NT2/D1 (cell line): ENCODE results near the gene ZNF726.
"Not testable (repeated sequence)": the region's sequence is repeated elsewhere in the genome, so short reads cannot be mapped to it uniquely, and the experiment has no call there.

Experiments
- DNase-seq: peaks from one replicate; pipeline ENCODE4 v3.0.0-alpha.2; 2011; ENCODE audit warnings: low read depth, low spot score
- H3K27me3 ChIP-seq: 2 replicates; pipeline ENCODE4 v1.6.0; 2011; ENCODE audit warnings: mild to moderate bottlenecking; ENCODE audit not compliant: insufficient read length, insufficient read depth
- H3K36me3 ChIP-seq: 2 replicates; pipeline ENCODE4 v1.6.1; 2011; ENCODE audit warnings: mild to moderate bottlenecking, low read length, mixed read lengths; ENCODE audit not compliant: insufficient read depth, insufficient read length
- H3K4me1 ChIP-seq: 2 replicates; pipeline ENCODE4 v1.5.1; 2011; ENCODE audit not compliant: insufficient read depth, insufficient read length
- H3K4me3 ChIP-seq: 2 replicates; pipeline ENCODE4 v1.5.1; 2011; ENCODE audit warnings: low read depth; ENCODE audit not compliant: insufficient read length
- H3K9ac ChIP-seq: 2 replicates; pipeline ENCODE4 v1.6.0; 2011; ENCODE audit warnings: low read depth; ENCODE audit not compliant: insufficient read length
- H3K9me3 ChIP-seq: 2 replicates; pipeline ENCODE4 v1.5.1; 2011; ENCODE audit warnings: mild to moderate bottlenecking, low read length; ENCODE audit not compliant: insufficient read depth
- SUZ12 ChIP-seq: IDR thresholded peaks from 2 replicates; pipeline ENCODE4 v1.6.1; 2011; ENCODE audit not compliant: insufficient read length, insufficient read depth; ENCODE audit errors: extremely low read depth
- YY1 ChIP-seq: IDR thresholded peaks from 2 replicates; pipeline ENCODE4 v1.6.1; 2011; ENCODE audit not compliant: insufficient read length, insufficient read depth
- ZNF274 ChIP-seq: IDR thresholded peaks from 2 replicates; pipeline ENCODE4 v1.6.1; 2011; ENCODE audit warnings: mild to moderate bottlenecking, low read depth, low read length

Gene ZNF726

DNA sequence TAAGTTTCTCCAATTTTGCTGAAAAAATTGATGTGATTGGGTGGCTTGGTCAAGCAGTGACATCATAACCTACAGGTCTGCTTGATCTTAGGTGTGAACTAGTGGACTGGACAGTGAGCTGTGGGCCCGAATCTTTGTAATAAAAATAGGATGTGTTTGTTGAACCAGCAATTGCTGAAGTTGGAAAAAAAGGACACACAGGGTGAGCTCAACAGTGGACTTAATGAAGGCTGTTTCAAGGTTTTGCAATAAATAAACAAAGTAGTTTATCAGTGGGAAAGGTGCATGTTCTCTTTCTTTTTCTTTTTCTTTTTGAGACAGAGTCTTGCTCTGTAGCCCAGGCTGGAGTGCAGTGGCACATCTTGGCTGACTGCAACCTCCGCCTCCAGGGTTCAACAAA lies 30.3 kb upstream of the ZNF726 start:
- H3K4me3 ChIP-seq, result no peak overlapping the region
- peaks cover 50% of the 10 kb centered on the region for H3K27me3 ChIP-seq
- H3K4me1 ChIP-seq, result no peaks in the 10 kb centered on the region
- H3K9me3 ChIP-seq, result peaks cover 12% of the 10 kb centered on the region; the same call in 1 of the 2 replicates
- no peak for DNase-seq
- H3K9ac ChIP-seq, result no peak overlapping the region
- TF ChIP-seq ZNF274 (no peak), YY1 (no peak), SUZ12 (no peak)
- H3K36me3 ChIP-seq, result no peaks in the 10 kb centered on the region

DNA sequence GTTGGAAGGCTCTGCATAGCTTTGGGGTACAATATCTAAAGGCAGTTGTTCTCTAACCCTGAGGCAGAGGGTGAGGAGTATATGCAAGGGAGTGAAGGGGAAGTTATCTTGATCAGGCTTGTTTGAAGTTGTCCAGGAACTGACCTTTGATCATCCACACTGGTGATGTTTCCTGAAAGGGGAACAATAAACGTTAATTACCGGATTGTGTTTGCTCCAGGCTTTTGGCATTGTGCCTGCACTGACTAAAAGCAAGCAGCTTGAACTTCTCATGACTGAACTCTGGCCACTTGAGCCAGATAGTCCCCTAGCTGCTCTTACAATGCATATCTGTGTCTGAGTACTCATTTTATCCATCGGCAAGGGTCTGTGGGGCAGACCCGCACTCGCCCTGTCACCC lies 27.0 kb upstream of the ZNF726 start:
- no peak overlapping the region for H3K4me3 ChIP-seq
- H3K4me1 ChIP-seq, result no peaks in the 10 kb centered on the region
- TF ChIP-seq SUZ12, result no peak
- TF ChIP-seq ZNF274, result no peak
- no peak for TF ChIP-seq YY1
- H3K27me3 ChIP-seq, result peaks cover 17% of the 10 kb centered on the region
- no peaks in the 10 kb centered on the region for H3K36me3 ChIP-seq
- H3K9me3 ChIP-seq, result peaks cover 8% of the 10 kb centered on the region; the same call in 1 of the 2 replicates
- H3K9ac ChIP-seq, result no peak overlapping the region
- no peak for DNase-seq

- not testable (repeated sequence) for H3K4me1 ChIP-seq, H3K27me3 ChIP-seq, H3K36me3 ChIP-seq, H3K4me3 ChIP-seq, DNase-seq, H3K9ac ChIP-seq
- peaks cover 11% of the 10 kb centered on the region; the same call in 1 of the 2 replicates for H3K9me3 ChIP-seq
Observed at GRCh38 chr19:23896096-23896495, 18.6 kb upstream of the ZNF726 start.

DNA sequence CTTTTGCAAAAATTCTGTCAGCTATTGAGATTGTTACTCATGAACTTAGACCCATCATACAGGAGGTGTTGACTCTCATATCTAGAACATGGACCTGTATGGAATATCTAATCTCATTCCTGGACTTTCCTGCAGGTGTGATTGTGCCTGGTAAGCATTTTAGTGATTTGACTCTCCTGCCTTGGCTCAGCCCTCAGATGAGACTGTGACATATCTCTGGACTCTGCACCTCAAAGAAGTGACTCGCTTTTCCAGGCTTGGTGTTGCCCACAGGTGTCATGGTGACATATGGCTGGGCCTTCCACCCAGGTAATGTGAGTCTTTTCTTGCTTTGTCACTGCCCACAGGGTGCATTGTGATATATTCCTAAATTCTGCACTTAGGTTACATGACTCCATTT lies 17.8 kb upstream of the ZNF726 start:
- peaks cover 11% of the 10 kb centered on the region; the same call in 1 of the 2 replicates for H3K9me3 ChIP-seq
- no peak for DNase-seq
- TF ChIP-seq SUZ12 (no peak), ZNF274 (no peak), YY1 (no peak)

GRCh38 chr19:23901360-23901759 lies 13.3 kb upstream of the ZNF726 start:
- TF ChIP-seq ZNF274, result no peak
- TF ChIP-seq YY1, result no peak
- TF ChIP-seq SUZ12, result no peak

More for the DNA sequence above, 17.8 kb upstream of the ZNF726 start:
- H3K36me3 ChIP-seq, result no peaks in the 10 kb centered on the region
- no peaks in the 10 kb centered on the region for H3K4me1 ChIP-seq
- H3K27me3 ChIP-seq, result no peaks in the 10 kb centered on the region
- no peak overlapping the region for H3K4me3 ChIP-seq
- no peak overlapping the region for H3K9ac ChIP-seq

DNA sequence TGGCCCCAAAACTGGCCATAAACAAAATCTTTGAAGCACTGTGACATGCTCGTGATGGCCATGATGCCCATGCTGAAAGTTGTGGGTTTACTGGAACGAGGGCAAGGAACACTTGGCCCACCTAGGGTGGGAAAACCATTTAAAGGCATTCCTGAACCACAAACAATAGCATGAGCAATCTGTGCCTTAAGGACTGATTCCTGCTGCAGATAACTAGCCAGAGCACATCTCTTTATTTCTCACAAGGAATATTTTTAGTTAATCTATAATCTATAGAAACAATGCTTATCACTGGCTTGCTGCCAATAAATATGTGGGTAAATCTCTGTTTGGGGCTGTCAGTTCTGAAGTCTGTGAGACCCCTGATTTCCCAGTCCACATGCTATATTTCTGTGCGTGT lies 10.3 kb upstream of the ZNF726 start:
- DNase-seq, result no peak
- H3K9me3 ChIP-seq, result peaks cover 25% of the 10 kb centered on the region

More at GRCh38 chr19:23901360-23901759, 13.3 kb upstream of the ZNF726 start:
- Histone ChIP-seq H3K9ac (no peak overlapping the region), H3K4me1 (no peaks in the 10 kb centered on the region), H3K4me3 (no peak overlapping the region), H3K9me3 (peaks cover 33% of the 10 kb centered on the region), H3K27me3 (no peaks in the 10 kb centered on the region), H3K36me3 (no peaks in the 10 kb centered on the region)
- no peak for DNase-seq

GRCh38 chr19:23905771-23906170 lies 8.9 kb upstream of the ZNF726 start:
- no peak for TF ChIP-seq YY1
- TF ChIP-seq SUZ12, result no peak
- TF ChIP-seq ZNF274, result no peak
- no peaks in the 10 kb centered on the region for H3K27me3 ChIP-seq
- no peak overlapping the region for H3K4me3 ChIP-seq
- no peaks in the 10 kb centered on the region for H3K4me1 ChIP-seq
- no peak overlapping the region for H3K9ac ChIP-seq
- no peaks in the 10 kb centered on the region for H3K36me3 ChIP-seq
- peaks cover 25% of the 10 kb centered on the region for H3K9me3 ChIP-seq
- DNase-seq, result no peak

More for the DNA sequence above, 10.3 kb upstream of the ZNF726 start:
- H3K27me3 ChIP-seq, result no peaks in the 10 kb centered on the region
- no peaks in the 10 kb centered on the region for H3K36me3 ChIP-seq
- H3K4me1 ChIP-seq, result no peaks in the 10 kb centered on the region
- no peak for TF ChIP-seq ZNF274
- TF ChIP-seq SUZ12, result no peak
- no peak overlapping the region for H3K4me3 ChIP-seq
- H3K9ac ChIP-seq, result no peak overlapping the region

- Histone ChIP-seq H3K9ac (no peak overlapping the region), H3K4me3 (no peak overlapping the region), H3K4me1 (no peaks in the 10 kb centered on the region), H3K27me3 (no peaks in the 10 kb centered on the region), H3K9me3 (peaks cover 25% of the 10 kb centered on the region), H3K36me3 (no peaks in the 10 kb centered on the region)
- DNase-seq, result no peak
- no peak for TF ChIP-seq ZNF274
- no peak for TF ChIP-seq YY1
- no peak for TF ChIP-seq SUZ12
Observed at GRCh38 chr19:23906835-23907234, 7.9 kb upstream of the ZNF726 start.
